ELF-1 (cell line): Measurements from ENCODE around the gene SEMA3C.

Experiments
- DNase-seq: peaks from one replicate; pipeline ENCODE4 v3.0.0-alpha.2; 2016; ENCODE audit warnings: low read depth, low spot score

Gene SEMA3C

GRCh38 chr7:80851896-80852476, 66.9 kb downstream of the SEMA3C start:
- no peak for DNase-seq

GRCh38 chr7:80848841-80849240, 70.0 kb downstream of the SEMA3C start:
- no peak for DNase-seq

GRCh38 chr7:80847895-80848294, 71.0 kb downstream of the SEMA3C start:
- DNase-seq: no peak

- no peak for DNase-seq
These were observed 71.8 kb downstream of the SEMA3C start for GRCh38 chr7:80847027-80847426.

- DNase-seq: no peak
These were observed 73.9 kb downstream of the SEMA3C start for GRCh38 chr7:80844916-80845315.

- DNase-seq: no peak
These were observed 75.7 kb downstream of the SEMA3C start for GRCh38 chr7:80843018-80843677.

GRCh38 chr7:80842022-80842790, 76.6 kb downstream of the SEMA3C start:
- no peak for DNase-seq

- no peak for DNase-seq
These were observed 77.4 kb downstream of the SEMA3C start for GRCh38 chr7:80841423-80841955.

- DNase-seq: no peak
These were observed 78.2 kb downstream of the SEMA3C start for GRCh38 chr7:80840681-80841080.

- no peak for DNase-seq
These were observed 79.0 kb downstream of the SEMA3C start for GRCh38 chr7:80839855-80840254.

- no peak for DNase-seq
These were observed 80.2 kb downstream of the SEMA3C start for GRCh38 chr7:80838643-80839042.

- DNase-seq: no peak
These were observed 81.5 kb downstream of the SEMA3C start for GRCh38 chr7:80837345-80837744.

- DNase-seq: no peak
These were observed 83.6 kb downstream of the SEMA3C start for GRCh38 chr7:80835251-80835650.

GRCh38 chr7:80833289-80834268, 85.3 kb downstream of the SEMA3C start:
- DNase-seq: no peak

- no peak for DNase-seq
These were observed 86.8 kb downstream of the SEMA3C start for GRCh38 chr7:80832006-80832405.

- DNase-seq: no peak
These were observed 88.1 kb downstream of the SEMA3C start for GRCh38 chr7:80830584-80831285.

- no peak for DNase-seq
These were observed 88.8 kb downstream of the SEMA3C start for GRCh38 chr7:80830010-80830409.

GRCh38 chr7:80829527-80829926, 89.3 kb downstream of the SEMA3C start:
- DNase-seq: no peak

- DNase-seq: no peak
These were observed 91.6 kb downstream of the SEMA3C start for GRCh38 chr7:80827239-80827633.

- no peak for DNase-seq
These were observed 92.2 kb downstream of the SEMA3C start for GRCh38 chr7:80826520-80827238.
